ENCODE data around the gene TMEM164. TPM values are rescaled to one million over a fixed set of nuclear protein-coding genes. Genes with fewer than 3 reads are reported as not detected.

The TMEM164 gene
- total RNA-seq, 1 donor from 2014 or later, result 17.2 TPM

GRCh38 chrX:110003167-110004156, 548 bp downstream of the TMEM164 start:
- peak; percentile 3 for DNase-seq

GRCh38 chrX:110004215-110004614, 1.3 kb downstream of the TMEM164 start:
- no peak for DNase-seq

- DNase-seq, result no peak
Measured at GRCh38 chrX:110004731-110005369, 1.9 kb downstream of the TMEM164 start.

- no peak for DNase-seq
Measured at GRCh38 chrX:110006161-110006560, 3.2 kb downstream of the TMEM164 start.

DNA sequence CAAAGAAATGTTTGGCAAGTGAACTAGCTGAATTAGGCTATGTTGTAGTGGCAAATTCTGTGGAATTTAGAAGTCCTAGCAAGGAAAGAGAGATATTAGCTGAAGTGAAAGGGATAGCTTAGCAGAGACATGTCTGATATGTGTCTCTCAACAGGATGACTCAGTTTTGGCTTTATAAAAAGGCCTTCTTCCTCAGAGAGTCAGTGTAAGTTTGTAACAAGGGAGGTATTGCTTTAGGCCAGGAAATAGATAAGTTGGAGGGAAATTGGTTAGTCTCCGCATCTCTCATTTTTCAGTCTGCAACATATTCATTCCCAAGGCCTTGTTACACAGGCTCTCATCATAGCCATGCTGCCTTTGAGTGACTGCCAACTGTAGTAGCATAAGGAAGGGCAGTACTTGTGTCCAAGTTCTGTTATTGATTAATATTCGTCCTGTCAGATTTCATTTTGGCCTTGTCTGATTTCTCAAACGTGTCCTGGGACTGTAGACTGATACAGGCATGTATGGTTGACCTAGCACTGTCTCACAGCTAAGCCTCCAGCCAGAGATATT, 4.0 kb downstream of the TMEM164 start:
- DNase-seq, result no peak

GRCh38 chrX:110008011-110008635, 5.2 kb downstream of the TMEM164 start:
- no peak for DNase-seq

DNA sequence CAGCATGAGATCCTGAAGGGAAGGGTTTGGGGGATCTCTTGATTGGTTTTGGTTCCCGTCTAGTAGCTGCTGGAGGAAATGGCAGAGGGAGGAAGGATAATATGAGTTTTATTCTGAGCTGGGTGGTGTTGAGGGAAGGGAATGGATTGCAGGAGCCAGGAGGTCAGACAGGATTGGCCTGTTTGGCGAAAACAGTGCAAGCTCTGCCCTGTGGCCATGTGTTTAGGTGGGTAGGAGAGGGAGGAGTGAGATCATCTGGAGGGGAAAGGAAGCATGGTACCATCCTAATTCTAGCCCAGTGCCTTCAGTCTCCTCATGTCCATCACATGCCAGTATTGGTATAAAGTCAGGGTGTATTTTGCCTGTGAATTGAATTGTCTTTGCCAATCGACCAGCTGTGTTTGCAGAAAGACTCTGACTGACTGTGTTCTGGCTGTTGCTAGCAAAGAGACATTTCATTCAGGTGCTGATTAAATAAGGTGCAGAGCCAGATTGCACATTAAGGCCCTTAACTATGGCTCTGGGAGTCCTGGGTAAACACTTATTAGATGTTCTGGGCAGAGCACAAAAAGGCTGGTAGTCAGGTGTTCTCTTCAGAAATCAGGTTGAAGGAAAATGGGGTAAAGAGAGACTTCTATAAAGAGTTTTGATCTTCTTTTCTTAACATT, 10.0 kb downstream of the TMEM164 start:
- DNase-seq, result no peak

DNA sequence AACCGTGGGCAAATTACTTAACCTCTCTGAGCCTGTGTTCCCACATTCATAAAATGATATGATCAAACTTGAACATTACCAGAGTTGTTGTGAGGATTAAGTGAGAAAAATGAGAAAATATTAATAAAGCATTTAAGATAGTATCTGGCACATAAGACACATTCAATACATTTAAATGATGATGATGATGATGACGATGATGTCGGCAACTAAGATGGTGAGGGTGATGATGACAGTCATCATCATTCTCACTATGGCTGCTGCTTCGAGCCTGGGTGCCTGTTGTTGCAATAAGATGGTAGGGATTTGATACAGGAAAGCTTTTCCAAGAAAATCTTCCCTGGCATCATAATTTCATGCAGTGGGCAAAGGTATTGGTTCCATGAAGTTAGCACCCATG, 11.1 kb downstream of the TMEM164 start:
- DNase-seq, result no peak

- peak; percentile 6 for DNase-seq
Measured at GRCh38 chrX:110015032-110015431, 12.1 kb downstream of the TMEM164 start.

DNA sequence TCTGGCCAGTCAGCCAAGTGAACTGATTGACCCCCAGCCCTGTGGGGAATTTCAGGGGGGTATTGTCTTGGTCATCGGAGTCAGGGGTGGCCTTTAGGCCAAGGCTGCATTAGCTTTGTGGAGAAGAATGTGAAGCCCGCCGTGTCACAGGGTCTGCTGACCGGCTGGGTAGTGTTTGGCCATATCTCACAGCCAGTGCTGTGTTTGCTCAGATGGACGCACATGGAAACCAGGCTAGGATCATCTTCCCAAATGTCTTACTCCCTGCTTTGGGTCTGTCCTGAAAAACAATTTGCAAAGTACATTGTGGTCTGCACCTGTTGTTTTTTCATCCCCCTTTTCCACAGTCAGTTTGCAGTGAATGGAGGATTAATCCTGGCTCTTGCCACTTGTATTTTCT, 13.0 kb downstream of the TMEM164 start:
- DNase-seq, result no peak

DNA sequence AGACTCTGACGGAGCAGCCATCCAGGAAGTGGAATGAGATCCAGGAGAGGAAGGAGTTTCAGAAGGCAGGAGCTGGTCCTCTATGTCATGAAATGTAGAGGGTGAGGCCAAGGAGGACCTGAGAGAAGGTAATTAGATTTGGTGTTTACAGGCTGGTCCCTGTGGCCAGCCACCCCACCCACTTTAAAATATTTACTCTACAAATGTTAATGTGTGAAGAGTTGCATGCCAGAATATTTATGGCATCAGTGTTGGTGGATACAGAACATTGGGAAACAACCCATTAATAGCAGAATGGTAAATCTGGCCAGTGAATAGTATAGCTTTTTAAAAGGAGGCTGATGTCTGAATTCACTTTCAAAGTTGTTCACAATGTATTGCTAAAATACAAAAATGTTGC, 17.6 kb downstream of the TMEM164 start:
- no peak for DNase-seq

DNA sequence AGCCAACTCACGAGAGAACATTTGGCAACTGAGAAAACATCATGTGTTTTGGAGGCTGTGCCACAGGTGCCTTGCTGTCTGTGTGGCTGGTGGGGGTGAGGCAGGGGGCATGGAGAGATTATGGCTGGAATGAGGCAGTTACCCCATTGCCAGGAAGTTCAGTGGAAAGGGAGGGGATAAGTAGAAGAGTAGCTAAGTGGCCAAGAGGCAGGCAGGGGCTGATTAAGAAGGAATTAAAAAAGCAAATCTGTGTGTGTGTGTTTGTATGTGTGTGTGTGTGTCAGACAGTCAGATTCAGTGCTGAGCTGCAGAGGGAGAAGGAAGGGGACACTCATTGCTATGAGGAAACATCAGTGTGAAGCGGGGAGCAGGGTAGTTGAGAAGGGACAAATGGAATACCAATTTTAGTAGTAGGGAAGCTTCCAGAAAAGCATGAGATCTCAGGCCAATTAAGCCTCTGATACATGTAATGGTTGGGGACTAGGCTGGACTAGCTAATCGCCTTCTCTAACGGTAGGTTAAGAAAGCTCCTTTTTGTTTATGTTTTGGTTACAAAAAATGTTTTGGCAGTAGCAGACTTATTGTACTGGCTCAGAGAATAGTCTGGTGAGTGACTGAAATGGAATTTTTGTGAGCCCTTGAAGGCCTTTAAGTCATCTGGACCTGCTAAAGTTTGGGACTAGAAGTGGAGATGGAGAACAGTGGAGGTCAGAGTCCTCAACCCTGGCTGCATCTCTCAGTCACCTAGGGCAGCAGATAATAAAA, 18.5 kb downstream of the TMEM164 start:
- DNase-seq, result peak; percentile 45

DNA sequence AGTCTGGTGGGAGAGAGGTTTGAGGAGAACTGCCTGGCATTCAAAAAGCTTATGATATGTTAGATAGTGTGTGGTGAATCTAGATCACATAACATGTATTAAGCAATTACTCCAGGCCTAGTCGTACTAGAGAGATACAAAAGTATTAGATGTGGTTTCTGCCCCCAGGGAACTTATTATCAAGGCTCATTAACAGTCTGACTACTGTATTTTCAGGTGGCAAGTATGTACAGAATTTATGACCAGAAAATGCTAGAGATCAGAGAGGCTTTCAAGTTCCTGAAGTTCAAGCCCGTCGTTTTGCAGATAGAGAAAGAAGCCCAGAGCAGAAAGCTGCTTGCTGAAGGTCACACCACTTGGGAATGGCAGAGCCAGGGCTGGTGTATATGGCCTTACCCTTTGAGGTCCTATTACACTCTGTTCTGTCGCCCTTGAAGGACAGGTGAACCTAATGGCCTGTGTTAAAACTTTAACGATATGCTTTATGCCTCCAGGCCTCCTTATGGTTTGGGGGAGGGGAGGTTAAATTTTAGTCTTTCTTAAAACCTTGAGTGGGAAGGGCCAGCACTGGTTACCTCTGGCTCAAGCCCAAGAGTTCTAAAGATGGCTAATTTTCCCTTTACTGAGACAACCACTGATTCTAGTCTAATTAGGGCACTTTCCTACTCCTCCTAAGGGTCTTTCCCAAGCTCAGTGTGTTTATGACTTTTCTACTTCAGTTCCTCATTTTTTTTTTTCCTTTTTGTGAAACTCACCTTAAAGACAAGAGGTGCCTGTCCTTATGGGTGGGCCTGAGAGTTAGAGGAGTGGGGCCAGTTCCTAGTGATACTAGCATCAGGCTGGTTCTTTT, 19.9 kb downstream of the TMEM164 start:
- no peak for DNase-seq

DNA sequence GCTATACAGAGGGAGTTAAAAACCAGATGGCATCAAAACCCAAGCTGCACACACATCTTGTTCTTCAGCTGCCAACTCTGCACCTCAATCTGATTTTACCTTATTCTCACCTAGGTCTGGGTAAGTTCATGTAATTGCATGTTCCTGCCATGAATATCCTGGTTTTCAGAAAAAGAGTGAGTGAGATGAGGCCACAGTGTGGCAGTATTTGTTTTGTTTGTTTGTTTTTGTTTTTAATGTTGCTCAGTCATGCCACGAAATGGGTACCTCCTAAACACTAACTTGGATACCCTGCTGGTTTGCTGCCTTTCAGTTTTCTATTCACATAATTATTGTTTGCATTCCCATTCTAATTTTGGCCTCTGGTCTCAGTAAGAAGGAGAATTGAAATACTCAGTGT, 22.5 kb downstream of the TMEM164 start:
- DNase-seq, result no peak

DNA sequence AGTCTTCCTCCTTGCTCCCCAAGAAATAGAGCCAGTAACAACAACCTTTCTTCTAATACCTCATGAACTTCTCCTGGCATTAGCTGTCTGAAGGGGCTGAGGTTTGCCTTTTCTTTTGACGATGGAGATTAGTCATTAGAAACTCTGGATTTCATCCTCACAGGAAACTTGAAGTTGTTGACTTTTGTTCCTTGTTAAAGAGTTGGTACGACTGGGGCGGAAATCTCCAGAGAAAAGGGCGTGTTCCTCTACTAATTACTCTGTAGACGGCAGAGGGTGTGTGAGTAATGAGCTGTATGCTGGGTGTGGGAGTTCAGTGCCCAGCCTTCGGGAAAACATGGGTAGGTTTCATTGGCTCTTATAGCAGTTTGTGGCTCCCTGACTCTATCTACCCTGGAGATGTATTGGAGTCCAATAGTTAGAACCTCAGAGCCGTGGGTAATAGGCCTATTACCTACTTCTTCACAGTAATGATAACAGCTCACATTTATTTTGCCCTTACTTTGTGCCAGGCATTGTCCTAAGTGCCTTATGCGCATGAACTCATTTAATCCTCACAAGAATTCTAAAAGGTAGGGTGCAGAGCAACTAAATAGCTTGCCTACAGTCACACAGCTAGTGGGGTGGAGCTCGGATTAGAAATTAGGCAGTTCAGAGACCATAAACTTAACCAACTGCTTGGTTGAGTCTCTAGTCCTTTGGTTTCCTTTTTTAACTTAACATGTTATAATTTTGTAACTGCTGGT, 23.4 kb downstream of the TMEM164 start:
- peak; percentile 81 for DNase-seq

GRCh38 chrX:110032534-110033147, 29.7 kb downstream of the TMEM164 start:
- peak; percentile 27 for DNase-seq

DNA sequence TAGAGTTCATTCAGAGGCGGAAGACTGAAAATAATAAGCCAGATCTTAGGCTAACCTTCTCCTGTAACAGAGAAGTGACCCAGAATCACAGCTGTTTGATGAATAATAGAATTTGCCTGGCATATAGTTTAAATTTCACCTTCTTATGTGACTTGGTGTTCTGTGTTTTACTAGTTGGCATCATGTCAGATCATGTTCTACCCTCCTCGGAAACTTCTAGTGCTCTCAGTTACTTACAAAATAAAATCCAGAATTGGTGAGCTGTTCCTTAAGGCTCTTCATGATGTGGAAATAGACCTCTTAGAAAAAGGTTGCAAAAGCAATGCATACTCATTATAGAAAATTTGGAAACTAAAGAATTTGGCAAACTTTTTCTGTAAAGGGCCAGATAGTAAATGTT, 31.1 kb downstream of the TMEM164 start:
- DNase-seq, result no peak

GRCh38 chrX:110036162-110037033, 33.5 kb downstream of the TMEM164 start:
- no peak for DNase-seq

DNA sequence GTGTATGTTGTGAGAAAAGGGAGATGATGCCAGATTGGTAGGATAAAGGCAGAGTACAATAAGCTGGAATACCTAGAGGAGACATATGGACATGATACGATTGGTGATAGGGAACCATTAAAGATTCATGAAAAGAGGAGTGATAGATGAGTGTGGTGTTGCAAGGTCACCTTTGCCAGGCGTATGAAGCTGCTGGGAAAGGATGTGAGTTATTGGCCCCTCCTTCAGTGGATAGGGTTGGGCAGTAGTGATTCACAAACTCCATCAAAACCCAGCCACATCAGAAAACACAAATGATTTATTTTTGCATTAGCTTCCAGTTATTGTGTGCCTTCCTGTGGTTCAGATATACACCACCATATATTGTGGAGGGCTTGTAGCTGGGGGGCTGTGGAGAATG, 34.3 kb downstream of the TMEM164 start:
- peak; percentile 30 for DNase-seq

Measured in dermis blood vessel endothelial cell (primary cell).